Smooth muscle cell (in vitro differentiated cells): ENCODE measurements around the gene FGD6. TPM values are rescaled to one million over a fixed set of nuclear protein-coding genes. Genes with fewer than 3 reads are reported as not detected.

Experiments used
- DNase-seq: peaks from one replicate; lab custom pipeline; 2025; ENCODE audit not compliant: unreplicated experiment; lab: John Stamatoyannopoulos, UW
- H2AFZ ChIP-seq: fragments of 200-600 bp; sonication (generic); 2 replicates; pipeline ENCODE4 v1.6.0; 2016; ENCODE audit warnings: antibody characterized with exemption, low read depth, mild to moderate bottlenecking
- H3F3A ChIP-seq: fragments of 200-600 bp; sonication (generic); 2 replicates; pipeline ENCODE4 v1.6.0; 2017; ENCODE audit warnings: antibody characterized with exemption, low read depth
- H3K27ac ChIP-seq: fragments of 200-600 bp; sonication (generic); 2 replicates; pipeline ENCODE4 v1.5.1; 2016; ENCODE audit warnings: low read depth, mild to moderate bottlenecking
- H3K27me3 ChIP-seq: fragments of 200-600 bp; sonication (generic); 2 replicates; pipeline ENCODE4 v1.6.1; 2016; ENCODE audit warnings: low read depth, mild to moderate bottlenecking
- H3K36me3 ChIP-seq: fragments of 200-600 bp; sonication (generic); 2 replicates; pipeline ENCODE4 v1.5.1; 2016; ENCODE audit warnings: low read depth
- H3K4me1 ChIP-seq: fragments of 200-600 bp; sonication (generic); 2 replicates; pipeline ENCODE4 v1.5.1; 2016; ENCODE audit warnings: low read depth
- H3K4me2 ChIP-seq: fragments of 200-600 bp; sonication (generic); 2 replicates; pipeline ENCODE4 v1.6.0; 2016; ENCODE audit warnings: mild to moderate bottlenecking
- H3K4me3 ChIP-seq: fragments of 200-600 bp; sonication (generic); 2 replicates; pipeline ENCODE4 v1.5.1; 2016; ENCODE audit warnings: mild to moderate bottlenecking
- H3K79me2 ChIP-seq: fragments of 200-600 bp; sonication (generic); 2 replicates; pipeline ENCODE4 v1.6.0; 2016; ENCODE audit warnings: low read depth, mild to moderate bottlenecking
- H3K9ac ChIP-seq: fragments of 200-600 bp; sonication (generic); 2 replicates; pipeline ENCODE4 v1.6.0; 2016; ENCODE audit warnings: low read depth
- H3K9me3 ChIP-seq: fragments of 200-600 bp; sonication (generic); replicated peaks from 2 replicates; pipeline ENCODE4 v1.5.1; 2016; ENCODE audit warnings: low read depth
- H4K20me1 ChIP-seq: fragments of 200-600 bp; sonication (generic); 2 replicates; pipeline ENCODE4 v1.6.0; 2016; ENCODE audit warnings: low read depth
- CTCF ChIP-seq: fragments of 200-600 bp; sonication (generic); IDR thresholded peaks from 2 replicates; pipeline ENCODE4 v1.5.1; 2017; ENCODE audit warnings: borderline replicate concordance, mild to moderate bottlenecking, antibody characterized with exemption; ENCODE audit not compliant: insufficient read depth, poor library complexity, severe bottlenecking
- WGBS: methylation state at CpG from one replicate; pipeline ENCODE4 v1.1.7; 2016; ENCODE audit warnings: low lambda C conversion rate; 5-methylcytosine and 5-hydroxymethylcytosine counted together
- polyA plus RNA-seq: library from polyadenylated mRNA; unstranded; fragments of >200 nt; fragmentation: Nextera tagmentation; extraction: Ambion mirVana; gene quantifications from 2 replicates; pipeline ENCODE4 v1.2.1, GENCODE V29; 2016
- total RNA-seq: library from RNA; depleted of rRNA; stranded (reverse); fragments of >200 nt; gene quantifications from 2 replicates; pipeline ENCODE4 v1.2.3, GENCODE V29; 2014

The FGD6 gene
- total and polyA plus RNA-seq, 2 experiments from 2014 or later: 2.5 to 7.7 TPM

- DNase-seq: no peak
- H3K4me3 ChIP-seq: no peak overlapping the region
- H4K20me1 ChIP-seq: peaks cover 59% of the 10 kb centered on the region
- H3K9ac ChIP-seq: no peak overlapping the region
- no peaks in the 10 kb centered on the region for H3K9me3 ChIP-seq
- H2AFZ ChIP-seq: no peak overlapping the region
- peaks cover 85% of the 10 kb centered on the region for H3K79me2 ChIP-seq
- no peaks in the 10 kb centered on the region for H3K36me3 ChIP-seq
- no peaks in the 10 kb centered on the region for H3K27me3 ChIP-seq
- H3F3A ChIP-seq: no peaks in the 10 kb centered on the region
- H3K27ac ChIP-seq: no peak overlapping the region
- H3K4me2 ChIP-seq: no peak overlapping the region
- no peak for TF ChIP-seq CTCF
- peaks cover 20% of the 10 kb centered on the region for H3K4me1 ChIP-seq
Observed at GRCh38 chr12:95220726-95221125, 3.5 kb upstream of the FGD6 start.

- no peaks in the 10 kb centered on the region for H3F3A ChIP-seq
- H4K20me1 ChIP-seq: peaks cover 56% of the 10 kb centered on the region
- H3K9ac ChIP-seq: no peak overlapping the region
- TF ChIP-seq CTCF: no peak
- 96% methylated on average over 4 of the region's 4 CpGs for WGBS
- no peaks in the 10 kb centered on the region for H3K9me3 ChIP-seq
- H3K4me2 ChIP-seq: no peak overlapping the region
- no peaks in the 10 kb centered on the region for H3K27me3 ChIP-seq
- H3K4me1 ChIP-seq: peaks cover 25% of the 10 kb centered on the region
- H3K27ac ChIP-seq: no peak overlapping the region
- peaks cover 86% of the 10 kb centered on the region for H3K79me2 ChIP-seq
- H3K4me3 ChIP-seq: no peak overlapping the region
- H2AFZ ChIP-seq: no peak overlapping the region
- no peaks in the 10 kb centered on the region for H3K36me3 ChIP-seq
- DNase-seq: no peak
Observed at GRCh38 chr12:95220190-95220589, 2.9 kb upstream of the FGD6 start.

- Histone ChIP-seq H3K9me3 (no peaks in the 10 kb centered on the region), H3K79me2 (peaks cover 86% of the 10 kb centered on the region), H3K4me2 (peak overlapping the region; percentile 84), H3F3A (no peaks in the 10 kb centered on the region), H3K27me3 (no peaks in the 10 kb centered on the region), H3K27ac (peak overlapping the region; percentile 51), H4K20me1 (peaks cover 40% of the 10 kb centered on the region), H3K4me3 (peak overlapping the region; percentile 71), H2AFZ (peak overlapping the region; percentile 73), H3K36me3 (no peaks in the 10 kb centered on the region), H3K4me1 (peaks cover 27% of the 10 kb centered on the region), H3K9ac (peak overlapping the region; percentile 46)
- DNase-seq: no peak
- 1% methylated on average over 33 of the region's 35 CpGs for WGBS
- TF ChIP-seq CTCF: no peak
Observed at GRCh38 chr12:95218150-95219133, 1.2 kb upstream of the FGD6 start.
